K562 (cell line): ENCODE measurements around the gene ZDHHC22. TPM values are rescaled to one million over a fixed set of nuclear protein-coding genes. Genes with fewer than 3 reads are reported as not detected.

Source experiments
- ASH1L ChIP-seq: fragments of 450-650 bp; IDR thresholded peaks from 2 replicates; pipeline ENCODE4 v1.6.1; 2018; ENCODE audit warnings: borderline replicate concordance, mild to moderate bottlenecking, low read depth; ENCODE audit not compliant: partially characterized antibody
- E2F4 ChIP-seq: sonication (generic); formaldehyde crosslinking; IDR thresholded peaks from 2 replicates; pipeline ENCODE4 v1.8.0; 2022; ENCODE audit warnings: mild to moderate bottlenecking, low read depth, missing genetic modification reagents
- FOXK1 ChIP-seq: sonication (generic); formaldehyde crosslinking; IDR thresholded peaks from 2 replicates; pipeline ENCODE4 v1.8.0; 2022; ENCODE audit warnings: missing genetic modification reagents, mild to moderate bottlenecking, borderline replicate concordance
- GATAD2B ChIP-seq: fragments of 450-650 bp; IDR thresholded peaks from 2 replicates; pipeline ENCODE4 v1.6.1; 2017; ENCODE audit warnings: mild to moderate bottlenecking, borderline replicate concordance
- ILK ChIP-seq: fragments of 450-650 bp; IDR thresholded peaks from 2 replicates; pipeline ENCODE4 v1.6.1; 2016; ENCODE audit warnings: missing genetic modification characterization, low read depth, mild to moderate bottlenecking, missing compliant biosample characterization, moderate library complexity, borderline replicate concordance
- NFIC ChIP-seq: fragments of 450-650 bp; IDR thresholded peaks from 2 replicates; pipeline ENCODE4 v1.6.1; 2017; ENCODE audit warnings: mild to moderate bottlenecking, inconsistent platforms
- NR1H2 ChIP-seq: sonication (generic); formaldehyde crosslinking; IDR thresholded peaks from 2 replicates; pipeline ENCODE4 v1.4.0; 2020; ENCODE audit warnings: mild to moderate bottlenecking, missing genetic modification reagents
- SIX5 ChIP-seq, 2 experiments: IDR thresholded peaks; 2 replicates each; pipeline ENCODE4 v1.6.1; 2011; ENCODE audit warnings: low read length in 2 of 2, borderline replicate concordance in 1 of 2, low read depth in 1 of 2, mild to moderate bottlenecking in 1 of 2, moderate library complexity in 1 of 2; ENCODE audit not compliant: insufficient read depth in 1 of 2
- SMARCC2 ChIP-seq: fragments of 450-650 bp; IDR thresholded peaks from 2 replicates; pipeline ENCODE4 v1.6.1; 2017; ENCODE audit warnings: antibody characterized with exemption, moderate library complexity, mild to moderate bottlenecking, low read depth
- SP2 ChIP-seq: IDR thresholded peaks from 2 replicates; pipeline ENCODE4 v1.6.1; 2011; ENCODE audit warnings: mild to moderate bottlenecking, low read depth, low read length, moderate library complexity; ENCODE audit not compliant: poor library complexity, severe bottlenecking; ENCODE audit errors: extremely low read depth
- TCFL5 ChIP-seq: fragments of 250-450 bp; sonication (Bioruptor Pico); conservative IDR thresholded peaks from 2 replicates; pipeline ENCODE4 v1.6.1; 2021; ENCODE audit warnings: mild to moderate bottlenecking, moderate library complexity, matching md5 sums
- ZBTB43 ChIP-seq: sonication (generic); formaldehyde crosslinking; IDR thresholded peaks from 2 replicates; pipeline ENCODE4 v1.8.0; 2023; ENCODE audit warnings: mild to moderate bottlenecking, missing genetic modification reagents
- ZNF165 ChIP-seq: fragments of 250-450 bp; sonication (Bioruptor Pico); IDR thresholded peaks from 2 replicates; pipeline ENCODE4 v1.4.0; 2020; ENCODE audit warnings: borderline replicate concordance
- ZNF212 ChIP-seq: fragments of 450-650 bp; formaldehyde crosslinking; IDR thresholded peaks from 2 replicates; pipeline ENCODE4 v1.4.0; 2020; ENCODE audit warnings: mild to moderate bottlenecking
- ZNF282 ChIP-seq: sonication (generic); formaldehyde crosslinking; IDR thresholded peaks from 2 replicates; pipeline ENCODE4 v1.8.1; 2023; ENCODE audit warnings: missing genetic modification reagents
- ZNF696 ChIP-seq: fragments of 250-450 bp; sonication (Bioruptor Pico); conservative IDR thresholded peaks from 2 replicates; pipeline ENCODE4 v1.4.0; 2020; ENCODE audit warnings: mild to moderate bottlenecking, moderate library complexity
- polyA plus RNA-seq, 8 experiments: library from polyadenylated mRNA; depleted of rRNA in 4 of 8; stranded (reverse) in 5 of 8; unstranded in 3 of 8; fragments of >200 nt; fragmentation: Nextera tagmentation in 2 of 8; fragmentation: Illumina TruSeq in 1 of 8; extraction: Ambion mirVana in 2 of 8; extraction: Trizol in 1 of 8; gene quantifications; 2 replicates each; pipeline versions ENCODE4 v1.2.1 to v1.2.3, GENCODE V29; 2011 to 2014; ENCODE audit warnings: inconsistent platforms in 1 of 8, missing spikeins in 1 of 8
- total RNA-seq, 7 experiments: library from RNA; depleted of rRNA in 6 of 7; stranded (reverse); fragments of >200 nt in 6 of 7; fragmentation: Illumina TruSeq in 2 of 7; extraction: Trizol in 2 of 7; gene quantifications; 2 replicates each; pipeline versions ENCODE4 v1.2.1 to v1.2.3, GENCODE V29; 2011 to 2021; ENCODE audit warnings: low replicate concordance in 1 of 7
- TF ChIP-seq, protein P1 (sequence below), 3 experiments: IDR thresholded peaks in 2 of 3; conservative IDR thresholded peaks in 1 of 3; 2 replicates each; pipeline ENCODE4 v1.5.1; 2011 to 2012; ENCODE audit warnings: low read length in 3 of 3, mild to moderate bottlenecking in 3 of 3, control low read depth in 2 of 3, improper control_type of control experiment in 1 of 3, inconsistent platforms in 1 of 3, low read depth in 1 of 3, mixed read lengths in 1 of 3, moderate library complexity in 1 of 3; ENCODE audit not compliant: insufficient read depth in 2 of 3
- TF ChIP-seq, protein P2 (sequence below): sonication (generic); formaldehyde crosslinking; IDR thresholded peaks from 2 replicates; pipeline ENCODE4 v1.8.0; 2022; ENCODE audit warnings: mild to moderate bottlenecking, missing genetic modification reagents
- TF ChIP-seq, protein P3 (sequence below), 2 experiments: IDR thresholded peaks; 2 replicates each; pipeline ENCODE4 v1.6.1; 2012; ENCODE audit warnings: improper control_type of control experiment in 2 of 2, low read depth in 2 of 2, low read length in 2 of 2, borderline replicate concordance in 1 of 2

ZDHHC22 gene
- total and polyA plus RNA-seq, 9 of the 15 experiments (the other 6 are each of a cell fraction or from before 2014, with no cell fraction given): not detected

GRCh38 chr14:77139540-77140358 lies 1.8 kb downstream of the ZDHHC22 start (continued):
- TF ChIP-seq SIX5 (IDR thresholded peaks at IDR 0.05; ENCODE audit: borderline replicate concordance in 1 of 2, insufficient read depth in 1 of 2, low read depth in 1 of 2, low read length in 2 of 2) (no peak), E2F4 (no peak), ZNF165 (no peak), ZNF212 (CRISPR knock-in tag) (no peak), ZBTB43 (CRISPR knock-in tag) (no peak), NR1H2 (CRISPR knock-in tag) (no peak), SP2 (no peak), TCFL5 (CRISPR knock-in tag) (no peak), NFIC (no peak), ZNF282 (no peak), ASH1L (no peak), FOXK1 (no peak), ZNF696 (CRISPR knock-in tag) (no peak), SMARCC2 (no peak), GATAD2B (no peak), ILK (tag) (no peak)
- TF ChIP-seq, protein P1, sequence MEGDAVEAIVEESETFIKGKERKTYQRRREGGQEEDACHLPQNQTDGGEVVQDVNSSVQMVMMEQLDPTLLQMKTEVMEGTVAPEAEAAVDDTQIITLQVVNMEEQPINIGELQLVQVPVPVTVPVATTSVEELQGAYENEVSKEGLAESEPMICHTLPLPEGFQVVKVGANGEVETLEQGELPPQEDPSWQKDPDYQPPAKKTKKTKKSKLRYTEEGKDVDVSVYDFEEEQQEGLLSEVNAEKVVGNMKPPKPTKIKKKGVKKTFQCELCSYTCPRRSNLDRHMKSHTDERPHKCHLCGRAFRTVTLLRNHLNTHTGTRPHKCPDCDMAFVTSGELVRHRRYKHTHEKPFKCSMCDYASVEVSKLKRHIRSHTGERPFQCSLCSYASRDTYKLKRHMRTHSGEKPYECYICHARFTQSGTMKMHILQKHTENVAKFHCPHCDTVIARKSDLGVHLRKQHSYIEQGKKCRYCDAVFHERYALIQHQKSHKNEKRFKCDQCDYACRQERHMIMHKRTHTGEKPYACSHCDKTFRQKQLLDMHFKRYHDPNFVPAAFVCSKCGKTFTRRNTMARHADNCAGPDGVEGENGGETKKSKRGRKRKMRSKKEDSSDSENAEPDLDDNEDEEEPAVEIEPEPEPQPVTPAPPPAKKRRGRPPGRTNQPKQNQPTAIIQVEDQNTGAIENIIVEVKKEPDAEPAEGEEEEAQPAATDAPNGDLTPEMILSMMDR (IDR thresholded peaks at IDR 0.05 in 2 of 3, conservative IDR thresholded peaks at IDR 0.05 in 1 of 3; ENCODE audit: insufficient read depth in 2 of 3, low read depth in 1 of 3, low read length in 3 of 3): peak; percentile 49 to 71 (median 50); a peak in 5 of 6 replicates
- TF ChIP-seq, protein P2, sequence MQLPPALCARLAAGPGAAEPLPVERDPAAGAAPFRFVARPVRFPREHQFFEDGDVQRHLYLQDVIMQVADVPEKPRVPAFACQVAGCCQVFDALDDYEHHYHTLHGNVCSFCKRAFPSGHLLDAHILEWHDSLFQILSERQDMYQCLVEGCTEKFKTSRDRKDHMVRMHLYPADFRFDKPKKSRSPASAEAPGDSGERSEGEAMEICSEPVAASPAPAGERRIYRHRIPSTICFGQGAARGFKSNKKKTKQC: no peak
- TF ChIP-seq, protein P3, sequence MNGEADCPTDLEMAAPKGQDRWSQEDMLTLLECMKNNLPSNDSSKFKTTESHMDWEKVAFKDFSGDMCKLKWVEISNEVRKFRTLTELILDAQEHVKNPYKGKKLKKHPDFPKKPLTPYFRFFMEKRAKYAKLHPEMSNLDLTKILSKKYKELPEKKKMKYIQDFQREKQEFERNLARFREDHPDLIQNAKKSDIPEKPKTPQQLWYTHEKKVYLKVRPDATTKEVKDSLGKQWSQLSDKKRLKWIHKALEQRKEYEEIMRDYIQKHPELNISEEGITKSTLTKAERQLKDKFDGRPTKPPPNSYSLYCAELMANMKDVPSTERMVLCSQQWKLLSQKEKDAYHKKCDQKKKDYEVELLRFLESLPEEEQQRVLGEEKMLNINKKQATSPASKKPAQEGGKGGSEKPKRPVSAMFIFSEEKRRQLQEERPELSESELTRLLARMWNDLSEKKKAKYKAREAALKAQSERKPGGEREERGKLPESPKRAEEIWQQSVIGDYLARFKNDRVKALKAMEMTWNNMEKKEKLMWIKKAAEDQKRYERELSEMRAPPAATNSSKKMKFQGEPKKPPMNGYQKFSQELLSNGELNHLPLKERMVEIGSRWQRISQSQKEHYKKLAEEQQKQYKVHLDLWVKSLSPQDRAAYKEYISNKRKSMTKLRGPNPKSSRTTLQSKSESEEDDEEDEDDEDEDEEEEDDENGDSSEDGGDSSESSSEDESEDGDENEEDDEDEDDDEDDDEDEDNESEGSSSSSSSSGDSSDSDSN (IDR thresholded peaks at IDR 0.05; ENCODE audit: borderline replicate concordance in 1 of 2, low read depth in 2 of 2, low read length in 2 of 2): no peak
